DMS114 treated with DMSO at 0.1 percent for 48 hours (cell line): ENCODE results near the gene TSSK2.
"Not testable (repeated sequence)": the region's sequence is repeated elsewhere in the genome, so short reads cannot be mapped to it uniquely, and the experiment has no call there.

Source experiments
- DNase-seq: peaks from one replicate; lab custom pipeline; 2025; ENCODE audit not compliant: unreplicated experiment; lab: John Stamatoyannopoulos, UW

The TSSK2 gene

DNA sequence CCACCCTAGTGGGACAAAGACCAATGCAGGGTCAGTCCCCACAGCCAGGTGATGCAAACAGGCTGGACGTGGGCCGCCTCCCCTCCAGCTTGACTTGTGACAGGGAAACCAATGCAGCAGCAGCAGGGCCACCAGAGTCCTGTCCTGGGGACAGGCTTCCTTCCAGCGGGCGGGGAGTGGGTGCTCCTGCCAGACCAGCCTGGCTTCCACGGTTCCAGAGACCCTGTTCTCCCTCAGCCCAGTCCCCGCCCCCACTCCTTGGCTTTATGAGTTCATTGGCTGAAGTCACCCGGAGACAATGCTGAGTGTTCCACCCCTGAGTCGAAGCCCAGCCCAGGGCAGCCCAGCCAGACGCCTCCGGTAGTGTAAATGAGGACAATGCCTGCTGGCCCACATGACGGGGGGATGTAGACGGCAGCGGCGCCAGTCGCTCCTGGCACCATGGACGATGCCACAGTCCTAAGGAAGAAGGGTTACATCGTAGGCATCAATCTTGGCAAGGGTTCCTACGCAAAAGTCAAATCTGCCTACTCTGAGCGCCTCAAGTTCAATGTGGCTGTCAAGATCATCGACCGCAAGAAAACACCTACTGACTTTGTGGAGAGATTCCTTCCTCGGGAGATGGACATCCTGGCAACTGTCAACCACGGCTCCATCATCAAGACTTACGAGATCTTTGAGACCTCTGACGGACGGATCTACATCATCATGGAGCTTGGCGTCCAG lies at the start of gene TSSK2:
Gene TSSK2 (plus strand): TSS at position 350 of the 726 bp plus-strand sequence. CDS start 92 bp downstream, at position 442.
- no peak for DNase-seq

- no peak for DNase-seq
Measured at GRCh38 chr22:19081351-19081750, 49.8 kb upstream of the TSSK2 start.

DNA sequence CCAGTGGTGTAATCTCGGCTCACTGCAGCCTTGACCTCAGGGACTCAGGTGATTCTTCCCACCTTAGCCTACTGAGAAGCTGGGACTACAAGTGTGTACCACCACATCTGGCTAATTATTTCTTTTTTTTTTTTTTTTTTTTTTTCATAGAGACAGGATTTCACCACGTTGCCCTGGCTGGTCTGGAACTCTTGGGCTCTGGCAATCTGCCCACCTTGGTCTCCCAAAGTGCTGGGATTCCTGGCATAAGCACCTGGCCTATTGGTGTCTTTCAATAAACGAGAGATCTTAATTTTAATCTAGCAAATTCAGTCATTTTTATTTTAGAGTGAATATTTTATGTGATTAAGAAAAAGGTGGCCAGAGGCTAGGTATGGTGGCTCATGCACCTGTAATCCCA lies 49.0 kb upstream of the TSSK2 start:
- DNase-seq, result no peak

- no peak for DNase-seq
Measured at GRCh38 chr22:19082793-19083192, 48.3 kb upstream of the TSSK2 start.

- DNase-seq, result not testable (repeated sequence)
Measured at GRCh38 chr22:19084126-19084525, 47.0 kb upstream of the TSSK2 start.

DNA sequence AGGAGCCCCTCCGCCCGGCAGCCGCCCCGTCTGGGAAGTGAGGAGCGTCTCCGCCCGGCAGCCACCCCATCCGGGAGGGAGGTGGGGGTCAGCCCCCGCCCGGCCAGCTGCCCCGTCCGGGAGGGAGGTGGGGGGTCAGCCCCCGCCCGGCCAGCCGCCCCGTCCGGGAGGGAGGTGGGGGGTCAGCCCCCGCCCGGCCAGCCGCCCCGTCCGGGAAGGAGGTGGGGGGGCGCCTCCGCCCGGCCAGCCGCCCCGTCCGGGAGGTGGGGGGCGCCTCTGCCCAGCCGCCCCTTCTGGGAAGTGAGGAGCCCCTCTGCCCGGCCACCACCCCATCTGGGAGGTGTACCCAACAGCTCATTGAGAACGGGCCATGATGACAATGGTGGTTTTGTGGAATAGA lies 46.5 kb upstream of the TSSK2 start:
- DNase-seq, result not testable (repeated sequence)

DNA sequence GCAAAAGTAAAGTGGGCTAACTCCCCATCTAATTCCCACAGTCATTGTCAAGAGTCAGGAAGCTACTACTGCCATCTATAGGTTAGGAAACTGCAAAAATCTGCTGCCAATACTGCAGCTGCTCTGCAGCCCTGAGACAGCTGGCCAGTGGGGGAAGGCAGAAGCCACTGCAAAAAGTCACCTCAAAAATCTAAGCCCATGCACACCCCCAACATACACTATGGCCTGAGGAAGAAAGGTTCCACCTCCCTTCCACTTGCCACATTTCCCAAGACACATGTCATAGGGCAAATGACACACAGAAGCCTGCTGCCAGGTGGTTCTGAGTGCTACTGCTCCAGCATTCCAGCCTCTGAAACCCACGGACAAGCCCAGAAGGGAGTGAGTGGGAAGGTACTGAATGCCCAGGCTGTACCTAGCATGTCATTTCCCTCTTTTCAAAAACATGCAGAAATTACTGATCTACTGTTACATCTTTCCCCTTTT lies 45.8 kb upstream of the TSSK2 start:
- DNase-seq, result no peak

- no peak for DNase-seq
Measured at GRCh38 chr22:19086417-19086816, 44.7 kb upstream of the TSSK2 start.

DNA sequence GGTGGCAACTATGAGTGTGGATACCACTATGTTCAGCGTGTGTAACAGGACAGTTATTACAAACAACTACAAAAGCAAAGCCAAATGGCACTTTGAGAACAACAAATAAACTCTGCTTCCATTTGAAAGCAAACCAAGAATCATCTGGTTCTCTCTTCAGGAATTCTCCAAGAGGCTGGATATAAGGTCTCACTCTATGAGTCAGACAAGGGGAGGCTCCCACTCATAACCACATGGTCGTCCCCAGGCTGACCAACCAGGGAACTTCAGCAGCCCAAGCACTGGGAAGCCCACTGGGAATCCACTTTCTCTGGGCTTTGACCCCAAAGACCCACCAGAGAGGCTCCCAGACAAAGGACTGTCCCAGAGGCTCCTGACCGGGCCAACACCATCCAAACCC lies 44.2 kb upstream of the TSSK2 start:
- DNase-seq, result no peak

- DNase-seq, result no peak
Measured at GRCh38 chr22:19088866-19089595, 42.1 kb upstream of the TSSK2 start.

DNA sequence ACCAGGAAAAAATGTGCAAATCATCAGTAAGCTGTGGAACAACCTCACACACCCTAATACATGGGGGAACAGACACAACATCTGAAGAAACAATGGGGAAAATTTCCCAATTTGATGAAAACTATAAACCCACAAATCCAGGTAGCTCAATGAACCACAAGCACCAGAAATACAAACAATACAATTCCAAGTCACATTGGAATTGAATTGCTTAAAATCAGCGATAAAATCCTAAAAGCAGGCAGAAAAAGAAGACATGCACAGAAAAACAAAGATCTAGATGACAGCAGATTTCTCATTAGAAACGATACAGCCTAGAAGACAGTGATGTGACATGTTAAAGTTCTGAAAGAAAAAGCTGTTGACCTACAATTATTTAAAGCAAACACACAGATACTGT lies 40.9 kb upstream of the TSSK2 start:
- DNase-seq, result no peak

- no peak for DNase-seq
Measured at GRCh38 chr22:19090586-19091127, 40.5 kb upstream of the TSSK2 start.

GRCh38 chr22:19092725-19093124 lies 38.4 kb upstream of the TSSK2 start:
- DNase-seq, result no peak

DNA sequence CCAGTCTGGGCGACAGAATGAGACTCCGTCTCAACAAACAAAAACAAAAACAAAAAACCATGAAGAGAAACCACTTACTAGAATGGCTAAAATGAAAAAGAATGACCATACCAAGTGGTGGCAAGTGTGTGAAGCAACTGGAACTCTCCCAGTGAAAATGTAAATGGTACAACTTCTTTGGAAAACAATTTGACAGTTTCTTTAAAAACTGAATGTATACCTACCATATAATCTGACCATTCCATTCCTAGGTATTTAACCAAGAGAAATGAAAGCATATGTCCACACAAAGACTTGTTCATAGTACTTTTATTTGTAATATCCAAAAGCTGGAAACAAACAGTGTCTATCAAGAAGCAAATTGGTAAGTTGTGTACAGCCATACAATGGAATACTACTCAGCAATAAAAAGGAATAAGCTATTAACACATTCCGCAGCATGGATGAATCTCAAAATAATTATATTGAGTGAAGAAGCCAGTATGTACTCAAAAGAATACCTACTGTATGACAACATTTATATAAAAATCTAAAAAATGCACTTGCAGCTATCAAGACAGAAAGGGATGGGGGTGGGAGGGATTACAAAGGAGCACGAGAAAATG lies 36.6 kb upstream of the TSSK2 start:
- DNase-seq, result no peak

- no peak for DNase-seq
Measured at GRCh38 chr22:19096555-19096954, 34.6 kb upstream of the TSSK2 start.

- DNase-seq, result no peak
Measured at GRCh38 chr22:19097518-19097917, 33.6 kb upstream of the TSSK2 start.

- no peak for DNase-seq
Measured at GRCh38 chr22:19098157-19098556, 33.0 kb upstream of the TSSK2 start.

DNA sequence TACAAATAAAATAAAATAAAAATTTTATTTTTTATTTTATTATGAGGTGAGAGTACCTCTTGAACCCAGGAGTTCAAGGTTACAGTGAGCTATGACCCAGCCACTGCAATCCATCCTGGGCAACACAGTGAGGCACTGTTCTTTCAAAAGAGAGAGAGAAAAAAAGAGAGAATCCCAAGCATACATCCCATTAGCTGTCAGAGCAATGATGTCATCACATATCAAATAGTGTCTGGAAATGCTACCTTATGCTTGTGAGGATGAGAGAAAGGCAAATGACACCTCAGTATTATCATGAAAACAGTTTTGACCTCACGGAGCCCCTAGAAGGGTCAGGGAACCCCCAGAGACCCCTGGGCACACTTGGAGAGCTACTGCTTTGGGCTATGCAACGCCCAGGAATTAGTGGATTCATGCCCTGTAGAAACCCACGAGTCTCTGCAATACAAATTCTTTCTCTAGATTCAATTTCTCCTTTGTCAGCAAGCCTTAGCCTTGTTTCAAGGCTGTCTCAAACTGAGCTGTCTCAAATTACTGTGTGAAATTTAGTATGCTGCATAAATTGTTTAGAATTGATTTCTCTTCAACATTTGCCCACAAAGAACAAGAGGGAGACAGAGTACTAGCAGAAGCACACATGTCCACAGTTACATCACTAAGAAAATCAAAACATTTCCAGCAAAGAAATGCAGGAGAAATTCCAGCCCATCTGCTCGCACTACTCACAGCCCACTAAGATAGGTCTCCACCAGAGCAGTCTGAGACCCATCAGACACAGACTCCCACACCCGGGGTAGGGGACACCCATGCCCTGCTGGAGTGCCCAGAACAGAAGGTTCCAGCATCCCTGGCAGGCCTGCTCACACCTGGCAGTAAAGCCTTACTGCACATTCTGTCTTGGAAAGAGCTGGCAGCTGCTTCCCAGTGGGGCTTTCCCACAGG lies 27.0 kb upstream of the TSSK2 start:
- no peak for DNase-seq

- DNase-seq, result no peak
Measured at GRCh38 chr22:19105456-19105855, 25.7 kb upstream of the TSSK2 start.
